NCI-H1417 (cell line): ENCODE results near the gene ANKS1A.

Source experiments
- DNase-seq, 3 experiments: peaks; one replicate each; lab custom pipeline; 2025; lab: John Stamatoyannopoulos, UW

The ANKS1A gene

DNA sequence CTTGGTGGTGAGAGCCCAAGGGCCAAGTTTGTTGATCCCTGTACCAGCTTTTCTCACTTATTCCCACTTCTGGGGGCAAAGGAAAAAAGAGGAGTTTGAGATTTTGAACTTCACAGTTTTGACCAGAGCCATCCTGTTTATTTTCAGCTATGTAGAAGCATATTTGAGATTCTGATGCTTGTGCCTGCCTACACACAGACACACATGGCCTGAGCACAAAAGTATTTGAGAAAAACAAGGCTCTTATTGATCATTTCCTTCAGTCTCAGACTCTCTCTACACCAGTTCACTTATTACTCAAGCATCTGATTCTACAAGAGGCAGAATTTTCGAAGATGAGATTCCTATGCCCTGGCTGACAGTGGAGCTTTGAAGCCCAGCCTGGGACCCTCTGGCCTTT, 151.3 kb downstream of the ANKS1A start:
- DNase-seq: no peak

DNA sequence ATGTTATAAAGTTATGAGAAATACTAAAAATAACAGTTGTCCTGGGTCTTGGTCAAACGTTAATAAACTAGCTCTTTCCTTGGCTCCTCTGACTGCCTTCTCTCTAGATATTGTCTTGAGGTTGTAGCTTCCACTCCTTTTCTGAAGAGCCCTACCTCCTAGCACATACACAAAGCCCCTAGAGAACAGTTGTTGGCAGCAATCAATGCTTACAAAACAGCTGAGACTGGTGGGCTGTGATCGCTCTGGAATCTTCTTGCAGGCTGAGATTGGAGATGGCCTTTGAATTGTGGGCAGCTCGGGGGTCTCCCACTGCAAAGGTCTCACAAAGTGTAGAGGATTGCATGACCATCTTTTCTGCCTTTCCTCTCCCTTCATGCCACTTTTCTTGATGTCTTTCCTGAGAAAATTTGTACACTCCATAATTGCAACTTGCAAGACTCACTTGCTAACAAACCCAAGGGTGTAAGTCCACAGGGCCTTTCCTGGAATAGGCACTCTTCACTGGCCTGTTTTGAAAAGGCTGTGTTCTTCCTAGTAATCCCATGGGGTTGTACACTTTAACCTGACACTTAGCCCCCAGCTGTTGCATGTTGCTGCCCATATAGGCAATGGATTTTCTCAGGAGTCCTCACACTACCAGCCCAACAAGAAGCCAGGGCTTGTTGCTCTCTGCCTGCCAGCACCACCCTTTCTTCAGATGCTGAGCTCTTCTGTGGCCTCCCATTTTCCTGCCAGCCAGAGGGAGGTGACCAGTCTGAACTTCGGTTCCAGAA, 152.2 kb downstream of the ANKS1A start:
- no peak for DNase-seq

GRCh38 chr6:35042031-35042815, 153.2 kb downstream of the ANKS1A start:
- no peak for DNase-seq

- peak in 2 of 3 experiments; percentile 17 to 21 for DNase-seq
Measured at GRCh38 chr6:35043381-35044130, 154.5 kb downstream of the ANKS1A start.

- peak; percentile 17 to 89 (median 79) for DNase-seq
Measured at GRCh38 chr6:35044145-35044745, 155.2 kb downstream of the ANKS1A start.

- DNase-seq: peak in 2 of 3 experiments; percentile 58 to 86
Measured at GRCh38 chr6:35044761-35045421, 155.8 kb downstream of the ANKS1A start.

DNA sequence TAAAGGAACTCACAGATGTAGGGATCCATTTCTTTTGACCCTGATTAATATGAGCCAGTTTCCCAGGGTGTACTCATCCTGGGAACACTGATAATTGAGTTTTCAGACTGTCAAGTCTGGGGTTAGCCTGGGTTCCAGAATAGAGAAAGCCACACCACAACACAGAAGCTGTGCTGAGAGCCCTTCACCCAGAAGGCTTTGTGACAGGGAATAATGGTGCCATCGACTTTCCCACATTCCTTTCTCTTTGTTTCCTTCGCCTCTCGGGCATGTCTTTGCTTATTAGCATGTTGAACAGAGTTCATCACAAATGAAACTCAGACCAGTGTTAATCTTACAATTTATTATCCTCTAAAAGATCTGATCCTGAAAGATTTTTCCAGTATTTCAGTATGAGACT, 157.0 kb downstream of the ANKS1A start:
- DNase-seq: peak in 1 of 3 experiments; percentile 15

GRCh38 chr6:35046862-35047261, 157.8 kb downstream of the ANKS1A start:
- DNase-seq: peak in 1 of 3 experiments; percentile 5

DNA sequence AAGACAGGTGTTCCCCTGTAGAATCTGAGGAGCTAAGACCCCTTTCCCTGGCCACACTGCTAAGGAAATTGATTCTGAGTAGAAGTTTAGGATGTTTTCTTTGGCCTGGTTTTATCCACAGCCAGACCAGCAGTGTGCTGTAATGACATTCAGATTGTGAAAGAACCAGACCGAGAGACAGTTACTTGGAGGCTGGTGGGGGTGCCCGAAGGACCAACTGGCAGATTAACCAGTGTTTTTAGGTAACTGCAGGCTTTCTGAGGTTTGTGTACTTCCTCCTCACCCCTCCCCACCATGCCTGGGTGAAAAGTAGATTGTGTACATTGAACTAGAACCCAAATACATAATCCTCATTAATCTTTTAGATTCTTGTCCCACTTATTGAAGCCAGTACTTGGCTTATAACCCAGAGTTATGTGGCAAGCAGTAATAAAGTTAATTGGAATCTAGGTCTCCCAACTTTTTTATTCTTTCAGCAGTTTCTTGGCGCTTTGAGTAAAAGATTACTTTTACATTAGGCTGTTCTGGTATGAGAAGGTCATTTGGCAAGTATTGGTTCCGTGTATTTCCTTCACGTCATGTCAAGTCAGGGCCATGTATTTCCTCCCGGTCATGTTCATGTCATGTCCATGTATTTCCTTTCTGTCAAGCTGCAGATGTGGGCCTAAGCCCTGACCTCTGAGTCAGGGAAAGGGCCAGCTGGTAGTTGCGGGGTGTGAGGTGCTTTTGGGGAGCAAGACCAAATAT, 158.4 kb downstream of the ANKS1A start:
- DNase-seq: no peak

DNA sequence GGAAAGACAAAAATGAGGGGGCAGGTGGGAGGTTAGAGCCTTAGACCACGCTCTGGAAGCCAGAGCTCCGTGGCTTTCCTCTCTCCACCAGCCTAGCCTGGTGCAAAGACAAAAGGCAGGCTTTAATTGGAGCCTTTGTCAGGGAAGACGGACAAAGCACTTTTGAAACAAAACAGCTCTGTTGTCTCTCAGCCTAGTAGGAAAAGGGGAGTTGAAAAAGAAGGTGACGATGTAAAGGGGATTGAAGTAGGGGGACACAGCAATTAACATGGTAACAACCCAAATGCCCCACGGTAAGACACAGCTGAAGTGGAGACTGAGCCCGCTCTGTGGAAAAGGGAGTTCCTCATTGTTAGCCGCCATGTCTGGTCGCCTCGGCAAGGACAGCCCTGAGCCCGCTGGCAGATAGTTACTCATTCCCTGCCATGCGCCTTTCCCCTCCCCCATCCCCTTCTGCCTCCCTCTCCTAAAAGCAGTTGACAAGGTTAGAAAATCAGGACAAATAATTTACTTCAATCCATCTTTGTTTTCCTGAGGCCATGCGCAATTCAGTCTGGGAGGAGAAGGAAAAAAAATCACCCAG, 159.1 kb downstream of the ANKS1A start:
- peak in 2 of 3 experiments; percentile 2 to 57 for DNase-seq

DNA sequence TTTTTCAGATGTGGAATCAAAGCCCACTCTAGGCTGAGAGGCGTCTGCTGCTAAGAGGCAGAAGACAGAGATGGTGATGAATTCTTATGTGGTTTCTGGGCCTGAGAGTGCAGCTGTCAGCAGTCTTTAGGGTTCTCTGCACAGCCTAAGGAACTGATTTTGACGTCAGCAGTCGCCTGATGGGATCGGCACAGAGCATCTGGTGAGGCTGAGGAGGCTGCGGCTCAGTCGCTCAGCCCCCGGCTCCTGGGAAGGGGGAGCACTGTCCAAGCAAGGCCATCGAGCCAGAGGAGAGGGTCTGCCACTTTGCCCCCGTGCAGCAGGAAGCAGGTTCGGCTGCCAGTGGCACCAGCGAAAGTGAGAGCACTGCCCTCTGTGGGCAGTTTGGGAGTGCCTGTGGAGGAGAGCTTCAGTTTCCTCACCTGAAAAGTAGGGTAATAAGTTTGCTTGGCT, 159.6 kb downstream of the ANKS1A start:
- DNase-seq: peak in 1 of 3 experiments; percentile 74

DNA sequence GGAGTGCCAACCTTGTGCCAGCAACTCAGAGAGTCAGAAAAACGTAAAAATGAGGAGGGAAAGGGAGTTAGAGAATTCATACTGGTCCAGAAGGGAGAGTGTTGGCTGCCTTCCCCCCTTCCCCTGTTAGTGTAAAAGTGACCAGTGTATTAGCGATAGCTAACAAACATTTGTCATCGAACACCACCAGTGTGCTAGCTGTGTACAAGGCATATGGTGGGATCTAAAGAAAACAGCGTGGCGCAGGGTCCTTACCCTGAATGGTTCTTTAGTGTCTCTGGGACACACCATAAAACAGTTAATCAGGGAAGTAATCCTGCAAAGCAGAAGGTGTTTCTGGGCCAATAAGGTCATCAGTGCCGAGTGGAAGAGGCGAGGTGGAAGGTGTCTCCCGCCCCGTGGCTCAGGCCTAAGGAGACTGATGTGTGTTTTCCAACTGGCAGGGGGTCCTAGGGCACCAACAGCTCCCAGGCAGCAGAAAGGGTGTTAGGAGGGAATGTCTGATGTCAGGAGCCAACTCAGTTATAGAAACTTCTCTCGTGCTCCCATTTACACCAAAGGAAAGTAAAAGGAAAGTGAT, 160.2 kb downstream of the ANKS1A start:
- DNase-seq: no peak

DNA sequence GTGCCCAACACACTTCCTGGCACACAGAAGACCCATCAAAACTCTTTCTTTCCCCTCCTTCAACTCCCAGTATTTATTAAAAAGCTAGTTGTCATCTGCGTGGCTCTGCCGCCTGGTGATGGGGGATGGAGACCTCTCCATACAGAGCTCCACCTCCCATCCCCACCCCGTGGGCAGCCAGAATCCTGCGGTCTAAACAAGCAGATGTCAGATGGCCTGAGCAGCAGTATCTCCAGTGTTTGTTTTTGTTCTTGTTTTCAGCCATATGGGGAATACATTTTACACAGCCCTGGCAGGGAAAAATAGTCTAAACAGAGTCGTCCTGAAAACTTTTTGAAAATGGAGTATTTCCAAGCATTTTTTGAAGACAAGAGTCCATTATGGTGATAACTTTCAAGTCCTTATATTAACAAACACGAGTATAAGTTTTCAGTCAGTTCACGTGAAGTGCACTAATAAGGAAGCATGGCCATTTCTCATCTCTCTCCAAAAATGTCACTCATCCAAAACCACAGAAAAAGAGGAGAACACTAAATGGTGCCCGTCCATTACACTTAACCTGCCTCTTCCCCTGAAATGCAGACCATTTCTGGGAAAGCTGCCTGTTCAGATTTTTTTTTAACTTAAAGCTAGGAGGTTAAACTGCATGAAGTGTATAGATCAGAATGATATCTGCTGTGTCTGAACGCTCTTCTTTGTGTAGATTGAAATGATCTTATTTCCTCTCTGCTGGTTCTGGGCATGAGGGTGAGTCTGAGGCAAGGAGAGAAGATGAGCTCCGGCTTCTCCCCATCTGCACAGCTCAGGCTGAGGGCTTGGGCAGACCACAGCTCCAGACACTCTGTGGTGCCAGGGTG, 161.1 kb downstream of the ANKS1A start:
- DNase-seq: peak; percentile 23 to 86 (median 62)

GRCh38 chr6:35050757-35051330, 161.8 kb downstream of the ANKS1A start:
- DNase-seq: peak in 1 of 3 experiments; percentile 53

DNA sequence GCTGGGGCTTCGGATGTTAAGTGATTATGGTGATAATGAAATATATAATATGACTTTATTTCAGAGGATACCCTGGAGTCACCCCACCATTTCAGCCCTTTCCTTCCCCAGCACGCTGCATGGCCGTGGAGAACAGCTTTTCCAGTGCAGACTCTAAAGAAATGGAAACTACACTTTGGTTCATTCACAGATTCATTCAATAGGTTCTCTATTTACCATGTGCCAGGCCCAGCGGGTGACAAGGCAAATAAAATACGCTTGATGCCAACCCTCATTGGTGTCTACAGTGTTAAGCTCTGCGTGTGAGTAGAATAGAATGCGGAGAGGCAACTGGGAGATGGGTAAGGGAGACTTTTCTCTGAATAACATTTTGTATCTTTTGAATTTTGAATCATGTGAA, 162.3 kb downstream of the ANKS1A start:
- peak in 1 of 3 experiments; percentile 9 for DNase-seq

GRCh38 chr6:35051997-35052583, 163.0 kb downstream of the ANKS1A start:
- DNase-seq: no peak

DNA sequence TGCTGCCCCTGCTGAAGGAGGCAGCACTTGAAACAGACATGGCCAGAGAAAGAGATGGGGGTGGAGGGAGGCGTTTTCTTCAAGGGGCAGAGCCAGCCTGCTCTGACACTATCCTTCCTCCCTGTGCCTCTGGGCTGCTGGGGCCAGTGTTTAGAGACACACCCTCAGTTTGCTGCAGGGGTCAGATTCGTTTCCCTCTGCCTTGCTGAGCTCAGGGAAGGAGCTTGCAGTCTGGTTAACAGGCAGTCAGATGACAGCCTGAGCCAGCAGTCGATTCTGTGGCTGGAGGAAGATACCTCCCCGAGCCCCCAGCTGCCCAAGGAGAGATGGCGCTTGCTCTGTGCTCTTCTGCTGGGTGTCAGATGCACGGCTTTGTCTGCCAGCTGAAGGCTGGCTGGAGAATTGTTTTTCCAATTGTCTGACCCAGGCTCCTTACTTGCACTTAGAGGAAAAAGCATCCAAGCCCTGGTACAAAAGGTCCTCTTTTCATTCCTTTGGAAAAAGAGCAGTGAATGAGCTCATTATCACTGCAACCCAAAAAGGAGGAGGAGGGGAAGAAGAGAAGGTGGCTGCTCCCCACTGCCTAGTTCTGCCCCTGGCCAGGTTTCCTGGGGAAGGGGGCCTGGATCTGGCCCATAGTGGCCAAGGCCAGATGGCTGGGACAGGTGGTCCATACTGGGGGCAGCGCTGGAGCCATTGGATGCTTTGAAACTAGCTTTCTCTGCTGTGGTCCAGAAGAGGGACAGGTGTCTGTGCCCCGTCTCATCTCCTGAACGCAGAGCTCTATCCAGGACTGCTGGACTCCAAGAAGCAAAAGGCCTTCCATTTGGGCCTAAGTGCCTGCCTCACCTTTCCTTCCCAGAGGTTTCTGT, 163.9 kb downstream of the ANKS1A start:
- DNase-seq: peak in 1 of 3 experiments; percentile 42
